ENCODE data around the gene RAP2C.

DNA sequence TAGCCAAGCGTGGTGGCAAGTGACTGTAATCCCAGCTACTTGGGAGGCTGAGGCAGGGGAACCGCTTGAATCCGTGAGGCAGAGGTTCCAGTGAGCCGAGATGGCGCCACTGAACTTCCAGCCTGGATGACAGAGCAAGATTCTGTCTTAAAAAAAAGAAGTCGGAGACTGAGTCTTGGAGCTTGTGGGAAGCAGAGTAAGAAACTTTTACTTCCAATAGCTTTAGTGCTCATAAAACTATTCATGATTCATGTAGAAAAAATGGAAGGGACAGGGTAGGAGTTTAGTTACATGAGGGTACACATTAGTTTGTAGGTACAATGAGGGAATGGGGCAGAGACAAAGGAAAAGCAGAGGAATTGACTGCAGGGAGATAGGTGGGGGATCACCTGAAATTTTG is 19.3 kb downstream of the RAP2C start:
- TF ChIP-seq, protein P1, sequence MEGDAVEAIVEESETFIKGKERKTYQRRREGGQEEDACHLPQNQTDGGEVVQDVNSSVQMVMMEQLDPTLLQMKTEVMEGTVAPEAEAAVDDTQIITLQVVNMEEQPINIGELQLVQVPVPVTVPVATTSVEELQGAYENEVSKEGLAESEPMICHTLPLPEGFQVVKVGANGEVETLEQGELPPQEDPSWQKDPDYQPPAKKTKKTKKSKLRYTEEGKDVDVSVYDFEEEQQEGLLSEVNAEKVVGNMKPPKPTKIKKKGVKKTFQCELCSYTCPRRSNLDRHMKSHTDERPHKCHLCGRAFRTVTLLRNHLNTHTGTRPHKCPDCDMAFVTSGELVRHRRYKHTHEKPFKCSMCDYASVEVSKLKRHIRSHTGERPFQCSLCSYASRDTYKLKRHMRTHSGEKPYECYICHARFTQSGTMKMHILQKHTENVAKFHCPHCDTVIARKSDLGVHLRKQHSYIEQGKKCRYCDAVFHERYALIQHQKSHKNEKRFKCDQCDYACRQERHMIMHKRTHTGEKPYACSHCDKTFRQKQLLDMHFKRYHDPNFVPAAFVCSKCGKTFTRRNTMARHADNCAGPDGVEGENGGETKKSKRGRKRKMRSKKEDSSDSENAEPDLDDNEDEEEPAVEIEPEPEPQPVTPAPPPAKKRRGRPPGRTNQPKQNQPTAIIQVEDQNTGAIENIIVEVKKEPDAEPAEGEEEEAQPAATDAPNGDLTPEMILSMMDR (IDR thresholded peaks at IDR 0.05; ENCODE audit: poor library complexity, severe bottlenecking): no peak
- TF ChIP-seq, protein P2, sequence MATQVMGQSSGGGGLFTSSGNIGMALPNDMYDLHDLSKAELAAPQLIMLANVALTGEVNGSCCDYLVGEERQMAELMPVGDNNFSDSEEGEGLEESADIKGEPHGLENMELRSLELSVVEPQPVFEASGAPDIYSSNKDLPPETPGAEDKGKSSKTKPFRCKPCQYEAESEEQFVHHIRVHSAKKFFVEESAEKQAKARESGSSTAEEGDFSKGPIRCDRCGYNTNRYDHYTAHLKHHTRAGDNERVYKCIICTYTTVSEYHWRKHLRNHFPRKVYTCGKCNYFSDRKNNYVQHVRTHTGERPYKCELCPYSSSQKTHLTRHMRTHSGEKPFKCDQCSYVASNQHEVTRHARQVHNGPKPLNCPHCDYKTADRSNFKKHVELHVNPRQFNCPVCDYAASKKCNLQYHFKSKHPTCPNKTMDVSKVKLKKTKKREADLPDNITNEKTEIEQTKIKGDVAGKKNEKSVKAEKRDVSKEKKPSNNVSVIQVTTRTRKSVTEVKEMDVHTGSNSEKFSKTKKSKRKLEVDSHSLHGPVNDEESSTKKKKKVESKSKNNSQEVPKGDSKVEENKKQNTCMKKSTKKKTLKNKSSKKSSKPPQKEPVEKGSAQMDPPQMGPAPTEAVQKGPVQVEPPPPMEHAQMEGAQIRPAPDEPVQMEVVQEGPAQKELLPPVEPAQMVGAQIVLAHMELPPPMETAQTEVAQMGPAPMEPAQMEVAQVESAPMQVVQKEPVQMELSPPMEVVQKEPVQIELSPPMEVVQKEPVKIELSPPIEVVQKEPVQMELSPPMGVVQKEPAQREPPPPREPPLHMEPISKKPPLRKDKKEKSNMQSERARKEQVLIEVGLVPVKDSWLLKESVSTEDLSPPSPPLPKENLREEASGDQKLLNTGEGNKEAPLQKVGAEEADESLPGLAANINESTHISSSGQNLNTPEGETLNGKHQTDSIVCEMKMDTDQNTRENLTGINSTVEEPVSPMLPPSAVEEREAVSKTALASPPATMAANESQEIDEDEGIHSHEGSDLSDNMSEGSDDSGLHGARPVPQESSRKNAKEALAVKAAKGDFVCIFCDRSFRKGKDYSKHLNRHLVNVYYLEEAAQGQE (IDR thresholded peaks at IDR 0.05; ENCODE audit: borderline replicate concordance): no peak
- TF ChIP-seq RAD21 (conservative IDR thresholded peaks at IDR 0.05): no peak

Measured in neural cell (in vitro differentiated cells).